ENCODE results near the gene RPS6KA6.
"Not testable (repeated sequence)": the region's sequence is repeated elsewhere in the genome, so short reads cannot be mapped to it uniquely, and the experiment has no call there.

The RPS6KA6 gene

DNA sequence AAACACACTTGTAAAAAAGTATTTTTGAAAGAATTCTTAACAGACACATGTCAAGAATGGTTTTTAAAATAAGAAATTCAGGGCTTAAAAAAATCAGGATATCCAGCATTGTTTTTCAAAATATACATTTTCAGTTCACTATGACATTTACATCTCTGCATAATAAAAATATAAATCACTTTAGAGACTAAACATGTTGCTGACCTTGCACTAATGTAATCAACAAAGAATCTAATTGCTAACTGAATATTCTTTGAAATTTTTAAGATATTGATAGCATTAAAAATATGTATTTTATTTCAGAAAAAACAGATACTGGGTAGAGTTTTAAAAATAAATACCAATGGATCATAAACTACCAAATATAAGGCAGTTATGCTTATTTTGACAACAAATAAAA is 26.4 kb downstream of the RPS6KA6 start:
- no peak for DNase-seq

DNA sequence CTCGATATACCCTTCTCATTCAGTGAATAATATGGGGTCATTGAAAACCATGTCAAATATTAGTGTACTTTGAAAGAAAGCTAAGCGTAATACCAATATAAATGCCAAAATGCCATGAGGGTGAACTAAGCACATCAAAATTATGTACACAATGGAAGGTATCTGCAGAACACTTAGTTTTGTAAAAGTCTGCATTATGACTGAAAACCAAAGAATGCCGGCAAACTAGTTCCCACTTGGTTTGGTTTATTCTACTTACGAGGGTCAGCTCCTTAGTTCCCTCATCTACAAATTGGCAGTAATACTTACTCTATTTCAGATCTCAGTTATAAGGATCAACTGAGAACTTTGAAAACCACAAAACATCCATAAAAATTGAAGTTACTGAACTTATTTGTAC is 27.3 kb downstream of the RPS6KA6 start:
- DNase-seq: no peak

DNA sequence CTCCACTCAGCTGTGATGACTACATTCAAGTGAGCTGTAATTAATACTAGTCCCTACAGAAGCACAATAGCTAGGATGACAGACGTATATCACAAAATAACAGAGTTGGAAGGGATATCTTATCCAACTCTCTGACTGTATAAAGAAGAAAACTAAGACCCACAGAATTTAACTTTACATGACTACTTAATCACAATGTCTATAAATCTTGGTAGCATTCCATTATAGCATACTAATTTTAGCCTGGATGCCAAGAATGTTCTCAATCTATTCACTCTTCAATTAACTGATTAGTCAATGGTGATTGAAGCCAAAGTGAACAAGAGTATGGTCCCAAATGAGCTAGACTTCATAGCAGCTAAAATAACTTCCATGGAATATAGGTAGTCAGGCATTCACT is 31.2 kb downstream of the RPS6KA6 start:
- no peak for DNase-seq

DNA sequence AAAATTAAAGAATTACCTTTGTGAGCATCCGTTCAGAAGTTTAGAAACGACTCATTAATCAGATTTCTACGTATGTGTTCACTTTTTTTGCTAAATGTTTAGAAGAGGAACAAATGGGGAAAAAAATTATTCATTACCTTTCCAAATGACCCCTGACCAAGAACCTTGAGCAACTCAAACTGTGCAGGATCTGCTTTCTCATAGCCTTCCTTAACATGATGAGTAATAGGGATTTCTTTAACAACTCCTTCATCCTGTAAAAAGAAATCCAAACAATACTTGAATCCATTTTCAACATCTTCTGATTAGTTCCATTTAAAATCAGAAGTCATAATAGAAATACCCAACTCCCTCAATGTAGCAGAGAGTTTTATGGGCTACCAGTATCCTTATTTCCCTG is 32.1 kb downstream of the RPS6KA6 start:
- DNase-seq: no peak

DNA sequence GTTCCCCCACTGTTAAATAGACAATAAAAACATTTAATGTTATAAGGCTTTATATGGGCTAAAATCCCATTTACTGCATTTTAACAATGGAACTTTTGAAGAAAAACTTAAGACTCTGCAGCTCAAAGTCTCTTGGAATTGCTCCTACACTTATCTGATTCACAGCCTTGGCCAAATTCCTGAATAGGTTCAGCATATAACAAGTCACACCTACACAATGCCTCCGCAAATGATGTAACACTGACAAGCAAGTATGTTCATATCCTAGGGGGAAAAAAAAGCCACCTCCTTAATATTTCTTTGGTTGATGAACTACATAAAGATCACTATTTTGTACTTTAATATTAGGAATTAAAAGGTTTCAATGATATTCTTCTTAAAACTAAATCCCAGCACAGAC is 34.5 kb downstream of the RPS6KA6 start:
- DNase-seq: no peak

DNA sequence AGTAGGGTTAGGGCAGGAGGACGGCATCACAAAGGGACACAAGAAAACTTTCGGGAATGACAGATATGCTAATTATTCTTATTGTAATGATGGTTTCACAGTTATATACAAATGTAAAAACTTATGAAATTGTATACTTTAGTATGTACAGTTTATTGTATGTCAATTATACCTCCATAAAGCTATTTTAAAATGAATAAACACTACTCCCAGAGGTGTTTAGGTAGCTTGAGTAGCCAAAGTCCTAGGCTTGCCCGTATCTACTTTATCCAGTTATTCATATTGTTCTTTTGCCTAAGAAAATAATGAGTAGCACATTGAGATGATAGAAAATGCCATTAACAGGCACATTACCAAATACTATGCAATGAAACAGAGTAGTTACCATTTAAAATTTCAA is 43.0 kb downstream of the RPS6KA6 start:
- DNase-seq: no peak

DNA sequence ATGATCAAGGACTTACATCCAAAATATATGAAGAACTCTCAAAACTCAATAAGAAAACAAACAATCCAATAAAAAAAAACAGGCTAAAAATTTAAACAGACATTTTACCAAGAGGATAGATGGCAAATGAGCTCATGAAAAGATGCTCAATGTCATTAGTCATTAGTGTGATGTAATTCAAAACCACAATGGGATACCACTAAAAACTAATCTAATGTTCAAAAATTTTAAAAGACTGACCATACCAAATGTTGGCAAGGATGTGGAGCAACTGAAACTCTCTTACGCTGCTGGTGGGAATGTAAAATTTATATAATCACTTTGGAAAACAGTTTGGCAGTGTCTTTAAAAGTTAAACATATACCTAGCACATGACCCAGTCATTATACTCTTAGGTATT is 43.7 kb downstream of the RPS6KA6 start:
- no peak for DNase-seq

DNA sequence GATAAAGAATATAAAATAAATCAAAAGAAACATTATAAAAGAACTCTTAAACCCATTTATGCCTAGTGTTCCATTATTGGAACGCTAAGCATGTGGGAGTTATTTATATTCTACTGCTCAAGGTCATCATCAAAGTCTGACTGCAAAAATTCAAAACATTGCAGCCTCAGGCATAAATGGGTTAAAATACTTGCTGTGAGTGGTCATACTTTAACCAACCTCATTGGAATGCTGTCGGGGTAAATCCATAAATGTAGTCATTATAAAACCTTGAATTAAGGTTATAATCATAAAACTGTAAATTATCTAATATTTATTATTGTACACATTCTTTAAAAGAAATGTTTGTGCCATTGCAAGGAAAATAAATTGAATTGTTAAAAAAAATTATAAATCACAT is 55.0 kb downstream of the RPS6KA6 start:
- no peak for DNase-seq

DNA sequence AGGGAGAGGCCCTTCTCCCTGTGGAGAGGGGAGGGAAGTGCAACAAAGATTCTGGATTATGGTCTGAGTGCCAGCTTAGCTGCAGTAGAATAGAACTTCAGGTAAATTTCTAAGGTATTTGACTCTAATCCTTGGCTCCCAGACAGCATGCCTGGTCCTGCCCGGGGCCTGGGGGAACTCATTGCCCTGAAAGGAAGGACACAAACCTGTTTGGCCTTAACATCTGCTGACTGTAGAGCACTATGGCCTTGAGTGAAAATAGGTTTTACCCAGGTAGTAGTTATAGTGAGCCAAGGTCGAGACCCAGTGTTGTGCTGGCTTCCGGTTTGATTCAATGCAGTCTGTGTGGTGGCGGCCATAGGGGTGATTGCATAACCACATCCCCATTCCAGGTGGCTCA is 64.4 kb downstream of the RPS6KA6 start:
- no peak for DNase-seq

DNA sequence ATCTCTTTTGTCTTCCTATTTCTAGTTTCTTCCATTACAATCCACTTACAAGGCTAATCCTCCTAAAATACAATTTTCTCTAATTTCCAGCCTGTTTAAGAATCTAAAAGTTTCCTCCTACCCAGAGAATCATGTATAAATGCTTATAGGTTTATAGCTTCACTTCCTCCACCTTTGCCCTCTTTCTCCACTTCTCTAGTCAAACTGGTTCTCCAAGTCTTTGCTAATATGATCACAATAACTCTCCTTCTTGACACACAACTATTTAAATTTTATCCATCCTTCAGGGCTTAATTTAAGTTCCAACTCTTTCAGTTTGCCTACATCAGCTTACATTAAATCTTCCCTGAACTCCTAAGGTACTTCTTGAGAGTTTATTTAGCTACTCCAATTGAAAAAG is 69.2 kb downstream of the RPS6KA6 start:
- no peak for DNase-seq

DNA sequence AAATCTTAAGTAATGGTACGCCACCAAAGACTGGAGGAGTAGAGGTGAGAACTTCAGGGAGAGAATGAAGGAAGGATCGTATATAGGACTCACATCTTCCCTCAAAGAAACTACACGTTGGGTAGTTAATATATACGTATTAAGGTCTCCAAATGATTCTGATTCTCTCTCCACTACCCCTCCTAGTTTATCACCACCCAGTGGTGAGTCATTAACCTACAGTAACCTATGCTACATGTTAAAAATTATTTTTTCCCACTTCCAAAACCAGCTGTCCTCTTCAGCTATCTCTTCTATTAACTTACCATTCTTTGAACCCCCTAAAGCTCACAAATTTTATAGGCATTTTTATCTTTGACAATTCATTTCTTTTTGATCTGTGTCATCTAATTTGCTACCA is 69.7 kb downstream of the RPS6KA6 start:
- no peak for DNase-seq

DNA sequence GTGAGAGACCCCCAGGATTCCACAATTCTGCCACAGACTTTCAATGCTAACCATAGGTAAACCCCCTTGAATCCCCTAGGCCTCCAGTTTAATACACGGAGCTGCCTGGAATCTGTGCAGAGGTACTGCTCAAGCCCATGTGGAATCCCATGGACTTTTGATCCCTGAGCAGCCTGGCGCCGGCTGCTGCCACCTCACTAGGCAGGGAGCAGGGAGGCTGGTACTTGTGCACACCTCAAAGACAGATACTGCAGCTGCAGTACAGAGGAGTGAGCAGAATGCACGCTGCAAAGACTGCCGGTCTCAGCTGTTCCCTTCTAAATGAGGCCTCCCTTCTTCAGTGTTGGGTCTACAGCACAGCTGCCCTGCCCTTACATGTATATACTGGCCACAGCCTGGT is 79.4 kb downstream of the RPS6KA6 start:
- no peak for DNase-seq

DNA sequence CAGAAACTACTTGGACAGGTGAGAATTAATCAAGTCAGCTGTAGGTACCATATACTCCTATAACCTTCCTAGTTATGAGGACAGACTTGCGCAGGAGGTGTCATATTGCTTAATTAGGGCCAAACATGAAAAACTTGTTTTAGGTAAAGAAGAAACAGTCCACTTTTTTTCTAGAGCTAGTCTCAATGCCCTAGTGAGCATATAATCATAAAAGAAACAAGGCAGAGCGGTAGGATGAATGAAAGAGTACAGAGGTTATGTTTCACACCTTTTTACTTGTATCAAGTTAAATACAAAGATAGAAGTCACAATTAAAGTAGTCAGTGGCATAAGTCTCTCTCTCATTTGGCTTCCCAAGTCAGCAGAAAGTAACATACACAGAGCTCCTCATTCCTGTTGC is 88.9 kb downstream of the RPS6KA6 start:
- DNase-seq: no peak

DNA sequence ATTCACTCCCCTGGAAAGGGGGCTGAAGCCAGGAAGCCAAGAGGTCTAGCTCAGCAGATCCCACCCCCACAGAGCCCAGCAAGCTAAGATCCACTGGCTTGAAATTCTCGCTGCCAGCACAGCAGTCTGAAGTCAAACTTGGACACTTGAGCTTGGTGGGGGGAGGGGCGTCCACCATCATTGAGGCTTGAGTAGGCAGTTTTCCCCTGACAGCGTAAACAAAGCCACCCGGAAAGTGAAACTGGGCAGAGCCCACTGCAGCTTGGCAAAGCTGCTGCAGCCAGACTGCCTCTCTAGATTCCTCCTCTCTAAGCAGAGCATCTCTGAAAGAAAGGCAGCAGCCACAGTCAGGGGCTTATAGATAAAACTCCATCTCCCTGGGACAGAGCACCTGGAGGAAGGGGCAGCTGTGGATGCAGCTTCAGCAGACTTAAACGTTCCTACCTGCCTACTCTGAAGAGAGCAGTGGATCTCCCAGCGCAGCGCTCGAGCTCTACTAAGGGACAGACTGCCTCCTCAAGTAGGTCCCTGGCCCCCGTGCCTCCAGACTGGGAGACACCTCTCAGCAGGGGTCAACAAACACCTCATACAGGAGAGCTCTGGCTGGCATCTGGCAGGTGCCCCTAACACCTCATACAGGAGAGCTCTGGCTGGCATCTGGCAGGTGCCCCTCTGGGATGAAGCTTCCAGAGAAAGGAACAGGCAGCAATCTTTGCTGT is 108.4 kb downstream of the RPS6KA6 start:
- not testable (repeated sequence) for DNase-seq

DNA sequence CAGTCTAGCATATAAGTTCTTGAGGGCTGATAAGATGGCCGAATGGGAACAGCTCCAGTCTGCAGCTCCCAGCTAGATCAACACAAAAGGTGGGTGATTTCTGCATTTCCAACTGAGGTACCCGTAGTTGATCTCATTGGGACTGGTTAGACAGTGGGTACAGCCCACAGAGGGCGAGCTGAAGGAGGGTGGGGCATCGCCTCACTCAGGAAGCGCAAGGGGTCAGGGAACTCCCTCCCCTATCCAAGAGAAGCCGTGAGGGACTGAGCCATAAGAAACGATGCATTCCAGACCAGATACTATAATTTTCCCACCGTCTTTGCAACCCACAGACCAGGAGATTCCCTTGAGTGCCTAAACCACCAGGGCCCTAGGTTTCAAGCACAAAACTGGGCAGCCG is 109.0 kb downstream of the RPS6KA6 start:
- DNase-seq: no peak

DNA sequence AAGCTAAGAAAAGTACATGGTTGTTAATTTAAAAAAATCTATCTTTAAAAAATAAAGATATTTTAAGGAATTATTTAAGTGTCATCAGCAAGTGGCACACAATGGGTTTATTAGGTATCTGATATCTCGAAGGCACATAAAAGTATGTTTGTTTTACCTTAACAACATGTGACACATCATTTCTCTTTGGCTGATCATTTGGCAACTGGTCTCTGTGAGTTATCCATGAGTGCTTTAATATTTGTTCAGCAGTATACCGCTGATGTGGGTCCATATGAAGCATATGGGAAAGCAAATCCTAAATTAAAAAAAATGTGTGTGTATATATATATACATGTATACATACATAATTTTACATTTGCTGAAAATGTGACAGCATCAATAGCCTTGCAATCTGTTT is 123.2 kb downstream of the RPS6KA6 start:
- no peak for DNase-seq

DNA sequence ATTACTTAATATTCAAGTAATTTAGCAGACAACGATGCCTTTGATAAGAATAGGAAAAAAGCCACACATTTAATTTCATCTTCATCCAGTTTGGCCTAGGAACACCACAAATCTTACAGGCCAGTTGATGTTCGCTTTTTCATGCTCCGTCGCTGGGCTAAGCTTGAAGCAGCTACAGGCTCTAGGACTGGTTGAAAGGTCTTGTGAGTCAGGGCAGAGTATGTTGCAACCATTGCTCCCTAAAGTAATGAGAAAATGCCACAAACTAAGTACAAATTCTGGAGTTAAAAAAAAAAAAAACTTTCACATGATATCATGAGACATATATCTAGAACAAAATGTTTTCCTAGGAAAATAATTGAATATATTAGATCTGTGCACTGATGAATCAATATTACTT is 123.8 kb downstream of the RPS6KA6 start:
- DNase-seq: no peak

DNA sequence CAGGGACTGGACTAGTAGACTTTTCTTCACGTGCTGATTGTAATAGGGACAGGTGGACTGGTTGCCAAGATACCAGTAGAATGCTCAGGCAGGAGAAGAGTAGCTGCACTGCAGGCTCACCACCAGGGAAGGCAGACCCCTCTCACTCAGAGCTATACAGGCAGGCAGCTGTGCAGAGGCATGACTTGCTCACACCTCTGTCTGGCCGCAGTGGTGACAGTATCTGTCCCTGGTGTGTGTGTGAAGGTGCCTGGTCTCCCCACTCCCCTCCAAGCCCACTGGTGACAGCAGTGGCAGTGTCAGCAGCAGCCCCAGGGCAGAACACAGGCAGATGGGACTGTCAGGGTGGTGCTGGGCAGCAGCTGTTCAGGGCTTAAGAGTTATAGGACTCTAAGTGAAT is 140.7 kb downstream of the RPS6KA6 start:
- DNase-seq: no peak

DNA sequence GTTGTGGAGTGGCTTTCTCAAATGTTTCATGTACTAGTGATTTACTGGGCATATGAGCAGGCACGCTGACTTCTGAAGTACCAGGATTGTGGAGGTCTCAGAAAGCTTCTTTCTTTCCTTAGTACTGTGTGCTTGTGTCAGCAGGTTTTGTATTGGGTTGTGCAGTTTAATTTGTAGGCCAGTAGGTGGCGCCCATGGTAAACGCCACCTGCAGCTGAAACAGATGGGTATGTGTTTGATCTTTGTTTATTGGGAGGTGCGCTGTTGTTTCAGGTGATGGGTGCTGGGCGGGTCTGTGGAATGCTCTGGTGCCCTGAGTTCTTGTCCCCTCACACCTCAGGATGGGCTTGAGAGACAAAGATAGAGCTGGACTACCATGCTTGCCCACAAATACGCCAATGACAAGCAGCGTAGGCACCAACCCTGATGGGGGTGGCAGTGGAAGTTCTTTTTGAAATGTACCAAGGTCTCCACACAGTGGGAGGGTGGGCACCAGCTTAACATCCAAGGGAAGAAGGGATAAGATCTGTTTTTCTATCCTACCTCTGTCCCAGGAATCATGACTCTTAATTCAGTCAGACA is 141.5 kb downstream of the RPS6KA6 start:
- no peak for DNase-seq

DNA sequence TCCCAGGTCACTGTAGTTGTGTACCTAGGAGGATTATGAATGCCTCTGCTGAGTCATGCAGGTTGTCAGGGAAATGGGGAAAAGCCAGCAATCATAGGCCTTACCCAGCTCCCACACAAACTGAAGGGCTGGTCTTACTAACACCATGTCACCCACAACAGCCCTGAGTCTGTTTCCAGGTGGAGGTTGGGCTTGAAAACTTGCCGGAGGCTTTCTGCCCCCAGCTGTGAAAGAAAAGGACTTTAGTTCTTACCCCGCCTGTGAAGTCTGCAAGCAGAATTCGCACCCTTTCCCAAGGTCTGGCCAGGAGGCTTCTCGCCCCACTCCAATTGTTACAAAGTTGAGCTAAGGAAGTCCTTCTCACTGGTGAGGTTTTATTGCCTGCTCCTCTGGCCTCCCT is 143.9 kb downstream of the RPS6KA6 start:
- DNase-seq: no peak

Data from activated T-cell treated with anti-CD3 and anti-CD28 coated beads for 4 hours (primary cell).